Ureter (tissue), 1 donor: ENCODE data around the gene C13orf46. TPM values are rescaled to one million over a fixed set of nuclear protein-coding genes. Genes with fewer than 3 reads are reported as not detected.

Experiments used
- DNase-seq: peaks from one replicate; pipeline ENCODE4 v3.0.0-alpha.2; 2020; ENCODE audit warnings: low spot score
- total RNA-seq: library from RNA; stranded (reverse); gene quantifications from one replicate; pipeline ENCODE4 v1.2.4, GENCODE V29; 2023
- donor health status: DM: yes; HTN: yes; CAD: no.

The C13orf46 gene
- total RNA-seq, 1 donor from 2014 or later: 7.5 TPM

- no peak for DNase-seq
Measured at GRCh38 chr13:113905942-113906341, 67.9 kb downstream of the C13orf46 start.

- peak; percentile 34 for DNase-seq
Measured at GRCh38 chr13:113905018-113905417, 68.9 kb downstream of the C13orf46 start.

- DNase-seq: peak; percentile 53
Measured at GRCh38 chr13:113904411-113904810, 69.5 kb downstream of the C13orf46 start.

- peak; percentile 32 for DNase-seq
Measured at GRCh38 chr13:113903912-113904311, 70.0 kb downstream of the C13orf46 start.

Other genes starting within 250 kb of the C13orf46 start
- 20.6 TPM for gene TMEM255B, start 214.8 kb downstream of the C13orf46 start, total RNA-seq
- 68.1 TPM for gene GAS6, start 110.0 kb downstream of the C13orf46 start, total RNA-seq
- gene RASA3, start 158.5 kb upstream of the C13orf46 start, total RNA-seq: 22.4 TPM
- not detected for gene CFAP97D2, start 205.2 kb upstream of the C13orf46 start, total RNA-seq